CD4-positive, alpha-beta T cell treated with Interleukin-6 for 4 hours (primary cell): ENCODE measurements around the gene SPDYE8.
"Not testable (repeated sequence)": the region's sequence is repeated elsewhere in the genome, so short reads cannot be mapped to it uniquely, and the experiment has no call there.

Experiments used
- DNase-seq: peaks from one replicate; pipeline ENCODE4 v3.0.0-alpha.2; 2020; ENCODE audit warnings: mixed read lengths

The SPDYE8 gene, protein sequence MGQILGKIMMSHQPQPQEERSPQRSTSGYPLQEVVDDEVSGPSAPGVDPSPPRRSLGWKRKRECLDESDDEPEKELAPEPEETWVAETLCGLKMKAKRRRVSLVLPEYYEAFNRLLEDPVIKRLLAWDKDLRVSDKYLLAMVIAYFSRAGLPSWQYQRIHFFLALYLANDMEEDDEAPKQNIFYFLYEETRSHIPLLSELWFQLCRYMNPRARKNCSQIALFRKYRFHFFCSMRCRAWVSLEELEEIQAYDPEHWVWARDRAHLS

DNA sequence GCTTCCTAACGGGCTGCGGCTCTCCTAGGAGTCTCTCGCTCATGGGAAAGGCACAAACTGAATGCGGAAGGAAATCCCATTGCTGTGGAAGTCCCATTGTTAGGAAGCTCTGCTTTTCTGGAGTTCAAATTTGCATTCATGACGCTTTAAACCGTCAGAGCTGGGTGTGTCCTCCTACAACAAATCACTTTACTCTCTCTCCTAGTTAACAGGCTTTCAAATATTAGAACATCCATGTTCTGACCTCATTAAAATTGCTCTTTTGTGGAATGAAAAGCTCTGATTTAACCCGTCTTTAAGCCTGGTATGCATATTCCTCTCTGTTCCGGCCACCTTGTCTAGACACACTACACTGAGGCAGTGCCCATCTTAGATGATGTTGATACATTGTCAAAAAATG lies at the start of gene SPDYE8:
SPDYE8 (minus strand) TSS at position 101 of the 400 bp plus-strand sequence. CDS start 1,800 bp downstream, outside the sequence.
- DNase-seq = not testable (repeated sequence)

DNA sequence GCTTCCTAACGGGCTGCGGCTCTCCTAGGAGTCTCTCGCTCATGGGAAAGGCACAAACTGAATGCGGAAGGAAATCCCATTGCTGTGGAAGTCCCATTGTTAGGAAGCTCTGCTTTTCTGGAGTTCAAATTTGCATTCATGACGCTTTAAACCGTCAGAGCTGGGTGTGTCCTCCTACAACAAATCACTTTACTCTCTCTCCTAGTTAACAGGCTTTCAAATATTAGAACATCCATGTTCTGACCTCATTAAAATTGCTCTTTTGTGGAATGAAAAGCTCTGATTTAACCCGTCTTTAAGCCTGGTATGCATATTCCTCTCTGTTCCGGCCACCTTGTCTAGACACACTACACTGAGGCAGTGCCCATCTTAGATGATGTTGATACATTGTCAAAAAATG lies 28.2 kb upstream of the SPDYE8 start, which contains the start of gene SPDYE11:
SPDYE11 (minus strand) TSS at position 101 of the 400 bp plus-strand sequence. CDS start 1,800 bp downstream, outside the sequence.
- DNase-seq = not testable (repeated sequence)

DNA sequence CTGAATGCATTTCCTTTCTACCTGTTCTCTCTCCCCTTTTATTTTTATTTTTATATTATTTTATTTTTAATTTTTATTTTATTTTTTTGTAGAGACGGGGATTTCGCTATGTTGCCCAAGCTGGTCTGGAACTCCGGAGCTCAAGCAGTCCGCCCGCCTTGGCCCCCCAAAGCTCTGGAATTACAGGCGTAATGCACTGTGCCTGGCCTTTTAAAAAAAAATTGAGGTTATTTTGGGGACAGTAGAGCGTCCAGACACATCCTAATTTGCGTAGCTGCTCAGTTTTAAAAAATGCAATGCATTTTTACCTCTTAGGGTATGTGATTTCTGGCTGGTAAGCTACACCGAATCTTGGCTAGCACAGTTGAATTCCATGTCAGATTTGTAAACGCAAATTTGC lies 23.1 kb downstream of the SPDYE8 start:
- DNase-seq = not testable (repeated sequence)

DNA sequence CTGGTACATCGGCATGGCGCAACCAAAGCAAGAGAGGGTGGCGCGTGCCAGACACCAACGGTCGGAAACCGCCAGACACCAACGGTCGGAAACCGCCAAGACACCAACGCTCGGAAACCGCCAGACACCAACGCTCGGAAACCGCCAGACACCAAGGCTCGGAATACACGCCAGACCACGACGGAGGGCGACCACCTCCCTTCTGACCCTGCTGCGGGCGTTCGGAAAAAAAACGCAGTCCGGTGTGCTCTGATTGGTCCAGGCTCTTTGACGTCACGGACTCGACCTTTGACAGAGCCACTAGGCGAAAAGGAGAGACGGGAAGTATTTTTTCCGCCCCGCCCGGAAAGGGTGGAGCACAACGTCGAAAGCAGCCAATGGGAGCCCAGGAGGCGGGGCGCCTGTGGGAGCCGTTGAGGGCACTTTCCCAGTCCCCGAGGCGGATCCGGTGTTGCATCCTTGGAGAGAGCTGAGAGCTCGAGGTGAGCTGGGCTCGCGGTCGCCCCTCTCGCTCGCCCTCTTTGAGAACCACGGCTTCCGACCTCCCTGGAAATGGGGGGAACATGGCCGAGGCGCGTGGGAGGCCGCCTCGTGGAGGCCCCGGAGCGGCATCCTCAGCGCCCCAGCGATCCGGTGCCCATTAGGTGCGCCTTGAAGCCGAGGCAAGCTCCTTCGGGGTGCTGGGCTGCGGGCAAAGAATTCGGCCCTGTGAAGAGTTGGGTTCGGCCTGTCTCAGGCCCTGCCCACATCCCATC lies 23.7 kb downstream of the SPDYE8 start:
- DNase-seq = peak; percentile 79

DNA sequence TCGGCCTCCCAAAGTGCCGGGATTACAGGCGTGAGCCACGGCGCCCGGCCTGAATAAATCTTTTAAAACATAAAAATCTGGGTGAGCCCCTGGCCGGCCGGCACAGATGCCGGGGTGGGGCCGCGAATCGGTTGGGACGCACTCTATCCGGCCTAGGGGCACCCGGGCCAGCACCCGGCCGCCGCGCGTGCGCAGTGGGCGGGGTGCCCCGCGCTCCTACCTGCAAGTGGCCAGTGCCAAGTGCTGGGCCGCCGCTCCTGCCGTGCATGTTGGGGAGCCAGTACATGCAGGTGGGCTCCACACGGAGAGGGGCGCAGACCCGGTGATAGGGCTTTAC lies 24.2 kb downstream of the SPDYE8 start:
- DNase-seq = not testable (repeated sequence)

DNA sequence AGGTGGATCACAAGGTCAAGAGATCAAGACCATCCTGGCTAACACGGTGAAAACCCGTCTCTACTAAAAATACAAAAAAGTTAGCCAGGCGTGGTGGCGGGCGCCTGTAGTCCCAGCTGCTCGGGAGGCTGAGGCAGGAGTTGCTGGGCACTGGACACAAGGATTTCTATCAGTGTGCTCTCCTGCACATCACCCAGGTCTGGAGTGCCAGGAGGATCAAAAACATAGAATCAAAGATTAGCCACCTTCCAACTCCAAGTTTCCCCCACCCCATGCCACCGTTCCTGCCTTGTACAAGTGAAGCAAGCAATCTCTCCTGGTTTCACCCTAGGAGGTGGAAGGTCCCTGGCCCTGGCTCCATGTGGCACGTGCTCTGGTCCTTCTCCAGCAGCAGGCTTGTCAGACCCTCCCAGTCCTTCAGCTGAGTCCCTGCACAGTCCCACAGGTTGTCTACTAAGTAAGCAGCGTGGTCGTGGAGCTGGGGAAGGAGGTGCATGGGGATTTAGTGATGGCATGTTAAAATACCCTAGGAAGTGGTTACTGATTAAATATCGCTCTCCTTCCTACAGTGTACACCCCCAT lies 31.6 kb downstream of the SPDYE8 start:
- not testable (repeated sequence) for DNase-seq

DNA sequence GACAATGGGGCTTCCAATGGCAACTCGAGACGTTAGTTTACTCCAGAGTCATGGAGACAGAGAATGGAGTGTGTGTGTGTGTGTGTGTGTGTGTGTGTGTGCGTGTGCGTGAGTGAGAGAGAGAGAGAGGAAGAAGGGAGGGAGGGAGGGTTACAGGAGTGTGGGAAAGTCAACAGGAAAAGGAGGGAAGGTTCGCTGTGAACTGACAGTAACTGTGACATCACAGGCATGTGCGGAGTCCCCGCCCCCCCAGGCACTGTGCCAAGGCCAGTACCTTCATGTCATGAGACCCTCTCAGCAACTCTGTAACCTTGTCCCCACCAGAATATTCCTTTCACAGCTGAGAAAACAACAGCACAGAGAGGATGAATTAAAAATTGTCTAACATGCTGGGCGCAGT lies 32.1 kb downstream of the SPDYE8 start:
- not testable (repeated sequence) for DNase-seq

- not testable (repeated sequence) for DNase-seq
Measured at GRCh38 chr7:72995484-72995883, 34.1 kb downstream of the SPDYE8 start.

DNA sequence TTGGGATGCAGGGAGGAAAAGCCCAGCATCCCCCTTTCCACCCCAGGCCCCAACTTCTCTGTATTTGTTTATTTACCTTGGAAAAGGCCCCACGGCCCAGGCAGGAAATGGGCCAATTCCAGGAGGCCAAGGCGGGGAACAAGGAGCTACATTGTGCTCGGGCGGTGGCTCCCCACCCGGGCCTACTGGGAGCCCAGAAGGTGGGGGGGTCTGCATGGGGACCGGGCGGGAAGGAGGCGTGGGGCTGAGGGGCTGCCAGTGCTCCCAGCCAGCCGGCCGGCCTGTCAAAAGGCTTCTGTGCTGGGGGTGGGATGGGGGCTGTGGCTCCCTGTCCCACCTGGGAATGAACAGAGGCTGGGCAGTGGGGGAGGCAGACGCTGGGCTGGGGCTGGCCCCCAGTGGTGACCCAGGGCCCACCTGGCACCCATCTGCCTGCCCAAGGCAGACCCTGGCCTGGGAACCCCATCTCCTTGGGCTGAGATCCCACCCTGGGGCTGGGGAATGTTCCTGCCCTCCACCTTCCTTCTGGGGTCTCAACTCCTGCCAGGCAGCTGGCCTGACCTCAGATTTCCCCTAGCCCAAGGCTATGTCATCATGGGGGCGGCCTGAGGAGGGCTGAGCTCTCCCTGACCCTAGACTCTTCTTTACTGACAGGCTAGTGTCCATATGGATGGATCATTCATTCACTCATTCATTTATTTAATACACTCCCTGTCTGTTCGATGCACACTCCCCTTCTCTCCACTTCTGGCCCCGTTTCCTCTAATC lies 39.2 kb downstream of the SPDYE8 start:
- not testable (repeated sequence) for DNase-seq

- DNase-seq = not testable (repeated sequence)
Measured at GRCh38 chr7:72982084-72982483, 47.5 kb downstream of the SPDYE8 start.

GRCh38 chr7:72980382-72980781 lies 49.2 kb downstream of the SPDYE8 start:
- not testable (repeated sequence) for DNase-seq

DNA sequence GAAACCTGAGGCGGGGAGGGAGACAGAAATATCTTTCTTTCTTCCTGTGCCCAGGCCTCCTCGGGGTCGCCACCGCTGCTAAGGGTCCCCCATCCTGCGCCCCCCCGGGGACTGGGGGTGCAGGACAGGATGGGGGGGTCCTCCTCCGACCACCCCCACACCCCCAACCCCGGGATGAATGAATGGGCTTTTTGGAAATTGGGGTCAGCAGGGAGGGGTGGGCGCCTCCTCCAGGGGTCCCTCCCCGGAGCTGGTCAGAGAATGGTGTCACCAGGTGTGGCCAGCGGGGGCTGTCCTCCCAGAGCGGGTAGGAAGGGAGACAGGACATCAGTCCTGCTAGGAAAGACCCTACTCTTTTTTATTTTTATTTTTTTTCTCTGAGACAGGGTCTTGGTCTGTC lies 53.1 kb downstream of the SPDYE8 start:
- DNase-seq = not testable (repeated sequence)

- DNase-seq = not testable (repeated sequence)
Measured at GRCh38 chr7:72975656-72976286, 53.8 kb downstream of the SPDYE8 start.

DNA sequence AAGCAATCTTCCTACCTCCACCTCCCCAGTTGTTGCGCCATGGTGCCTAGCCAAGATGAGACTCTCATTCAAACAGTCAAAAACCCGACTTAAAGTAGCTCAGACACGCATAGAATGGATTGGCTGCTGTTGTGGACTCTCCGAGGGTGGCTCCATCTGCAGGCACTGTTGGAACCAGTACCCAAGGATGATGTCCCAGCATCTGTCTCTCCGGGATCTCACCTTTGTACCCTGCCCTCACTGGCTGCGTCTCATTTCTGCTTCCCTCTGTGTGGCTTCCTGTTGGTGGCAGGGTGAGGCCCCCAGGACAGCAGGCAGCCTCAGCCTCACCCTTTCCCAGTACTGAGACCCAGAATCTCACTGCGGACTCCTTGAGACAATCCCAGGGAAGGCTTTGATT lies 54.8 kb downstream of the SPDYE8 start:
- DNase-seq = not testable (repeated sequence)

DNA sequence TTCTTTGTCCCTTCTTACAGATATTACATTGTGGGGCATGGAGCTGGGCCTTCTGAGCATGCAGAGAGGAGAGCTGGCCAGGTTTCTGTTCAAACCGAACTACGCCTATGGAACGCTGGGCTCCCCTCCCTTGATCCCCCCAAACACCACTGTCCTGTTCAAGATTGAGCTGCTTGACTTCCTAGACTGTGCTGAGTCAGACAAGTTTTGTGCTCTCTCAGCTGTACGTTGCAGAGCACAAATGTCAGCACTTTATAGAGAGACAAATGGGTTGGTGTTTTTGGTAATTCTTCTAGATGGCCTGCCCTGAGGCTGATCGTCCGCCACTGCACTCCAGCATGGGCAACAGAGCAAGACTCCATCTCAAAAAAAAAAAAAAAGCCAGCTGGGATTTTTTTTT lies 58.1 kb downstream of the SPDYE8 start:
- not testable (repeated sequence) for DNase-seq
